Islet of Langerhans (tissue), 1 donor: ENCODE measurements around the gene RBM7.
A peak's percentile ranks its signal among the peaks of the same experiment; 100 is the strongest.

Experiments
- FAIRE-seq: peaks from one replicate; lab custom pipeline; 2011; peaks lifted over from hg19 to GRCh38; lab: Jason Lieb, UNC

The RBM7 gene

DNA sequence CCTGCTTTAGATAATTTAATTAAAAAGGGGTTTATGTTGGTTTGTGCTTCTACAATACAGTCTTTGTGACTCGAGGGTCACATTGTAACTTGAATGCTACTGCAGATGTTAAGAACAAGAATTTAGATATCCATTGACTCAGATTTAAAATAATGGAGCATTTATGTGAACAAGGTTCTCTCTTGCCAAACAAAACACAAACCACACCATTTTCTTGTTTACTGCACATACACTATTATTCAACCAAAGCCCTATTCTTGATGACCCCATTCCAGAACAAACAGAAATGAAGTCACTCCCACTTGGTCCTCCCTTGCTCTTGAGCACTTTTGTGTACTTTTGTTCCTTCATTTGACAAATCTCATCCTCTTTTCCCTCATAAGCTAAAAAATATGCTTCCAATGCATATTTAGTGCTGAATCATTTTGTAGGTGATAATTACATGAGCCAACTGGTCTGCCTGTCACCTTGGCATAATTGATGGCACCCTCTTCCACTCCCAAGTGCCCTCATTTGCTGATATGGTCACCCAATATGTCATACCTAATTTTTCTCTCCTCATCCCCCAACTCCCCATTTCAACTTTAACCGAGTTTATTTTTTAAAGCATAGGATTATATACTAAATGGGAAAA, 3.0 kb upstream of the RBM7 start:
- no peak for FAIRE-seq

DNA sequence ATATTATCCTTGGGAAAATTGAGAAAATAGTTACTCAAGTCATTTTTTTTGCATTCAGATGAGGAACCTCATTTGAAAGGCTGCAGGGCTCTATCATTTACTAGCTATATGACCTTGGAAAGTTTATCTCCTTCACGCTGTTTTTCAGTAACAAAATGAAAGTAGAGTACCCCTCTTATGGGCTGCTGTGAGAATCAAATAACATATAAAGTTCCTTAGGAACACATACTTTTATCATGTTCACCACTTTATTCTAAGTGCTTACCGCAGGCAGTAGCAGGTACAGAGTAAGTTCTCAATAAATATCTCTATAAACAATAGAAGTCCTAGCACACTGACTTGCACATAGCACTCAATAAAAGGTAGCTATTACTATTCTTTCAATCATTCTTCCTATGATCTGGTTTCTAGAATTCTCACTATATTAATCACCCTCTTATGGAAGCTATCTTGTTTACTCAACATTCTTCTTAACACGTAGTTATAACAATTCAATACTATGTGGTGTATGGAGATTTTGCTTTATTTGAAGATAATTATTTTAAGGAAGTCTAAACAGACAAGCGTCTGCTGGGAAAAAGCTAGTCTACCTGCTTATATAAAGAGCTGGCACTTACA, 2.1 kb upstream of the RBM7 start:
- FAIRE-seq: no peak

DNA sequence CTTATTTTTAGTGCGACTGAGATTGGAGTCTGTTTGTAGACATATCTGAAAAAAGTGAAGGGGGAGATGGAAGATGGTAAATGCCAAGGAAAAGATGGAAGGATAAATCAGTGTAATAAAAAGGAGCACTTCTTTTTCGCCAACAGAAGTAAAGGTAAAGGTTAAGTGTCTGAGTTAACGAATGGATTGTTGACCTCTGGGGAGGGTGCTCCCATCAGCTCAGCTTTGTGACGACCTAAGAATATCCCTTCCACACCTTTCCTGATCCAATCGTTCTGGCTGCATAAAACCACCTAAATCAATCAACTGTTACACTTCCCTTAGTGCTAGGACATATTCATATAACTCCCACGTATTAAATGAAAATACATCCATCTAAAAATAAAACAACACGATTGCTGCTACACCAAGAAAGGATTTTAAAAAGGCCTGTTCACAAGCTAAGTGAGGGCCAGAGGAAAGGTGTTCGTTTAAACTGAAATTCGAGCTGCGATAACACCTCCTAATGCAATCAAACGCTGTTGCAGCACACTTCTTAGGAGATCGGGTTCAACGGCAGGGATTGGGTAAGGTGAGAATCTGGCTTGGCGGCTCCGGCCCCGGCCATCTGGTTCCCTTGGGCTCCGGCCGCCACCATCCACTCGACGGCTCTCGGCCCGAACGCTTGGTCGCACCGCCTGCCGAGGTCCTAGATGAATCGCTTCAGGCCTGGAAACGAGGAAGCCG, 813 bp upstream of the RBM7 start:
- FAIRE-seq: peak; percentile 96

DNA sequence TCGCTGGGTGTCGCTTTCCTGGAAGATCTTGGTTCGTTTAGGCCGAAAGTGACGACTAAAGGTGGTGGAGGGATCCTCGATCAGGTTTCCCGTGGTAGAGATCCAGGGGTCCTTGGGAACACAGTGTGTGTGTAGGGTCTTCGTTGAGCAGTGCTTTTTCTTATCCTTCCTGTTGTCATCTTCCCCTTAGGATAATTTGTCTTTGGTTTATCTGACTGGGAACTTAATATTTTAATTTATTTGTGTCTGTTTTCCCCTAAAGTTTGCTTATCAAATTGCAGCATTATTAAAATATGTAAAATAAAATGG, 403 bp downstream of the RBM7 start:
- FAIRE-seq: no peak

DNA sequence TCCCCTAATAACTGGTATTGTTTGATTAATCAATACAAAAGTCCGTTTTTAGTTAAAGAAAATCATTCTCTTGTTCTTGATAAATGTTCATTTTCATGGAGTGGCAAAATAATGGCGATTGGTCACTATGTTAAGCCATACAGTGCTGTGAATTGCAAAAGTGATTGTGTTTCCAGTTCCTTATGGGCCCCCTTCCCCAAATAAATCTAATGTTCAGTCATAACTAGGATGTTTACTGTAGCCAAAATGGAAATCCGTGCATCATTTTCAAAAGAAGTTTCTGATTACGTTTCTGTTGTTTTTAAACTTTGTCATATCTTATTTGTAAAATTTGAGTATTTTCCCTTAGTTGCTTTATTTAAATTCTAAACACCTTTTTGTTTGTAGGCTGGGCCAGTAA, 845 bp downstream of the RBM7 start:
- FAIRE-seq: peak; percentile 91

DNA sequence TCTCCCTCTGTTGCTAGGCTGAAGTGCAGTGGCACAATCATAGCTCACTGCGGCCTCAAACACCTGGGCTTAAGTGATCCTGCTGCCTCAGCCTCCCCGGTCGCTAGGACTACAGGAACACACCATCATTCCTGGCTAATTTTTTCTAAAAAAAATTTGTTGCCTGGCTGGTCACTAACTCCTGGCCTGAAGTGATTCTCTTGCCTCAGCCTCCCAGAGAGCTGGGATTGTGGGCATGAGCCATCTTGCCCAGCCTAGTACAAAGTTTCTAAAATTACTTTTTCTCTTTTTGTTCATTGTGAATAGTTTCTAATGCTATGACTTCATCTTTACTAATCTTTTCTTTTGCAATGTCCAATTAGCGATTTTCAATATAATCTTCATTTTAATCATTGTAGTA, 12.5 kb downstream of the RBM7 start:
- peak; percentile 94 for FAIRE-seq

DNA sequence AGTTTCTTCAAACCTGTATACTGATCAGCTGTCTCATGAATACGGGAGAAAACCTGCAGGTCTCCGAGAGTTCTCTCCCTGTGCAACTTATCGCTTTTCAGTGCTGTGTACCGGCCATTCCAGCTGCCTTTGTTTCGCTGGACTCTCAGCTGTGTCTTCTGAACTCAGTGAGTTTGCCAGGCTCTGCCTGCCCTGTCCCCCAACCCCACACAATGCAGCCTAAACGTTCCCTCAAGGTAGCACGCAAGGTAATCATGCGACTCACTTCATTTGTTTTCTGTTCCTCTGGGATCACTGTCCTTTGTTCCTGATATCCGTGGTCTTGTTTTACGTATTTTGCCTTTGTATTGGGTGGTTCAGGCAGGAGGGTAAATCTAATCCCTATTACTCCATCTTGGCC, 13.5 kb downstream of the RBM7 start:
- FAIRE-seq: no peak

DNA sequence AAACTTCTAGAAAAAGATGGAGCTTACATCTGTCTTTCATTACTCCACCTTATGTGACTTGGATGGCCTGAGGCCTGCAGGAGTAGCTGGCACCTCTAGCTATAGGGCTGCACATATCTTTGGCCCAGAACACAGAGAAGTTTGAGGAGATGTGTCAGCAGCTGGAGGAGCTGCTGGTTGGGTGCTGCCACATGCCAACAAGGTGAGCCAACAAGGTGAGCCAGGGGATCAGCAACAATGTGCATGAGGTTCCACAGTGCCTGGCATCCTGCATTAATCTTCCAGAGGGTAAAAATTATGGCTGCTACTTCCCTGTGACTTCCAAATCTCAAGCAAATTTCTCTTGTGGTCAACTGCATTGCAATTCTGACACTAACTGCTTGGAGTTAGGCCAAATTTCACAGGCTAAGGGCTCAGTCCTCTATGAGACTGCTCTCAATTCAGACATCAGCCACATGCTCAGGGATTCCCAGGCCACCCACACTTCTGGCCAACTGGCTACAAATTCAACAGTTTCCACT, 16.0 kb downstream of the RBM7 start:
- FAIRE-seq: no peak

DNA sequence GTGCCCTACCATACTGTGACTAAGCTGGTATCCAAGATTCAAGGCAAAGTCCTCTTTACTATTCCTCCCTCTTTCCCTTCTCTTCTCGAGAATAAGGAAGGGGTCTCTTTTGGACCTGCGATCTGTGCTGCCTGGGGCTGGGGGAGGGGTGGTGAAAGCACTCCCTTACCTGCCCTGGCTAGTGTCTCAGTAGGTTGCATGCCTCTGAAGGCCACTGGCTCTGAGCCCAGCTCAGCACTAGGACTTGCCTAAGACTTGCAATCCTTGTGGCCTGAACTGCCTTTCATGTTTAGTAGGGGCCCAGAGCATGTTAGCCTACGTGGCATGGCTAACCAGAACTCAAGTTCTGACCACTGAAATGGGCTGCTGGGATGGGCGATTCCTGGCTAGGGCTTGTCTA, 25.8 kb downstream of the RBM7 start:
- FAIRE-seq: no peak

DNA sequence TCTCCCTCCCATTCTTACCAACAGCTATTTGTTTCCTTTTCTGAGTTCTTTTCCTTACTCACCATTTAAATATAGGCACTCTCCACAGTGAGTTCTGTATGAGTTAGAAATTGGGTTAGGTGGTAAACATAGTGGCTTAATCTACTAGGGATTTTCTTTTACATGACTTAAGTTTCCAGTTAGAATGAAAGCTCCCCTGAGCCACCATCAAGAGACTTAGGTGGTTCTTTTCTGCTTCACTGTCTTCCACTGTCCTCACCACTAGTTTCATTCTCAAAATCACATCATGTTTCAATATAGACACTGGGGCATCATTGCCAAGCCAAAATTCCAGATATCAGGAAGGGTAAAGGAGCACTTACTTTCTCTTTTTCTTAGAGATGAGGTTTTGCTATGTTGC, 29.8 kb downstream of the RBM7 start:
- FAIRE-seq: no peak

DNA sequence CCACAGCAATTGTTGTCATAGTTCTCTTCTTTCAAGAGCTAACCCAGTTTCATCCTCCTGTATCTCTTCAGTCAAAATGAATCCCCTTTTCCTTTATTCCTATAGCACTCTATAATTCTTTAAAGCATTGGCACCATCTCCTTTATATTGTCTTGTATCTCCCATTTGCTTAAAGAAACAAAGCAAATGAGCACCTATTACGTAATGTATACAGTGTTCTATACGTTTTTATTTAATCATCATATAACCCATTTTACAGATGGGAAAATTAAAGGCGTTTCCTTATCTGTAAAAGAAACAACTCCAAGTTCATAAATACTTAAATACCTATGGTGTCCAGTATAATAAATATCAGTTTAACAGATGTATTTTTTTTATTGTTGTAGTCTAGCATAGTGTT, 32.4 kb downstream of the RBM7 start:
- peak; percentile 55 for FAIRE-seq

DNA sequence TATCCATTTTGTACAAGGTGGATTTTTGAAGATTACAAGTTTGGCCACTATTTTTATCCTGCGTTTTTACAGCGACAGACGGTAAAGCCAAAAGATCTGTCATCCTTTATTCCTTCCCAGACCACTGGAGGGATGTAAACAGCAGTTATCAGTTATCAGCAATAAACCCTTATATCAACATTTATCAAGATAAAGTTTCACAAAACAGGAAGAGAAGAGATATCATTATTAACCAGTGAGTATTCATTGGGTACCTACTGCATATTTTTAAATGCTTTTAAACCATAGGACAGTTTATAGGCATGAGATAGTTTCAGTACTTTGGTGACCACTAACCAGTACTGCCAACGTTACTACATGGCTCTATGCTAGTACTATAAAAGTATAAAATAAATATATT, 32.9 kb downstream of the RBM7 start:
- FAIRE-seq: no peak

DNA sequence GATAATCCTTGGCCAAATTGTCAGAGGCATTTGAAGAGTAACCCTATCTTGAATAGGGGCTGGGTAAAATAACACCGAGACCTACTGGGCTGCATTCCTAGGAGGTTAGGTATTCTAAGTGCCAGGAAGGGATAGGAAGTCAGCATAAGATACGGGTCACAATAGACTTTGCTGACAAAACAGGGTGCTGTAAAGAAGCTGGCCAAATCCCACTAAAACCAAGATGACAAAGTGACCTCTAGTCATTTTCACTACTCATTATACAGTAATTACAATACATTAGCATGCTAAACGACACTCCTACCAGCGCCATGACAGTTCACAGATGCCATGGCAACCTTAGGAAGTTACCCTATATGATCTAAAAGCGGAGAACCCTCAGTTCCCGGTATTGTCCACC, 37.8 kb downstream of the RBM7 start:
- no peak for FAIRE-seq

DNA sequence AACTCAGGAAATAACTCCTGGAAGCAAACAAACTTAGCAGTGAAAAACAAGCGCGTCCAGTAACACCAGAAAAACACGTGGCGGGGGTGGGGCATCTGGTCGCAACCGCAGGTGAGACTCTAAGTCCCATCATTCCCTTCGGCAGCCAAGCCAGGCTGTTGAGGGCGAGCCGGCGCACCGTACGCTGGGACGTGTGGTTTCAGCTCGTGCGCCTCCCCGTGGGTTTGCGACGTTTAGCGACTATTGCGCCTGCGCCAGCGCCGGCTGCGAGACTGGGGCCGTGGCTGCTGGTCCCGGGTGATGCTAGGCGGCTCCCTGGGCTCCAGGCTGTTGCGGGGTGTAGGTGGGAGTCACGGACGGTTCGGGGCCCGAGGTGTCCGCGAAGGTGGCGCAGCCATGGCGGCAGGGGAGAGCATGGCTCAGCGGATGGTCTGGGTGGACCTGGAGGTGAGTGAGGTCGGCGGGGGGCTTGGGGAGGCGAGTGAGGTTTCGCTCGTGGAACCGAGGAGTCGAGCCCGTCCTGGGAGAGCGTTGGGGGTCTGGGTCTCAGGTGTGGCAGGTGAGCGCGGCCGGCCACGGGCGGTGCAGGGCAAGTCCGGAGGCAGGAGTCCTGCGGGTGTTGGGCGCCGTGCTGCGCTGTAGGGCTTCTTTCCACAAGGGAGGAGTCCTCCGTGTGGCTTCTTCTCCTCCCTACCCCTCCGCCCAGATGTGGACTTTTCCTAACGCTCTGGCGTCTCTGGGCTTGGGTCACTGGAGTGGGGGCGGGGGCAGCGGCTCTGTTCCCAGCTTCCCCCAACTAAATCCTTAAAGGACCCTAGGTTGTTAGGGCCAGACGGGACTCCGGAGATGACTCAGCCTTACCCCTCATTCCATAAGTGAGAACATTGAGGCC, 39.0 kb downstream of the RBM7 start, which contains the start of gene REXO2:
REXO2 (plus strand) TSS at position 239 of the 892 bp plus-strand sequence; CDS start at position 301, 62 bp downstream.
- no peak for FAIRE-seq

DNA sequence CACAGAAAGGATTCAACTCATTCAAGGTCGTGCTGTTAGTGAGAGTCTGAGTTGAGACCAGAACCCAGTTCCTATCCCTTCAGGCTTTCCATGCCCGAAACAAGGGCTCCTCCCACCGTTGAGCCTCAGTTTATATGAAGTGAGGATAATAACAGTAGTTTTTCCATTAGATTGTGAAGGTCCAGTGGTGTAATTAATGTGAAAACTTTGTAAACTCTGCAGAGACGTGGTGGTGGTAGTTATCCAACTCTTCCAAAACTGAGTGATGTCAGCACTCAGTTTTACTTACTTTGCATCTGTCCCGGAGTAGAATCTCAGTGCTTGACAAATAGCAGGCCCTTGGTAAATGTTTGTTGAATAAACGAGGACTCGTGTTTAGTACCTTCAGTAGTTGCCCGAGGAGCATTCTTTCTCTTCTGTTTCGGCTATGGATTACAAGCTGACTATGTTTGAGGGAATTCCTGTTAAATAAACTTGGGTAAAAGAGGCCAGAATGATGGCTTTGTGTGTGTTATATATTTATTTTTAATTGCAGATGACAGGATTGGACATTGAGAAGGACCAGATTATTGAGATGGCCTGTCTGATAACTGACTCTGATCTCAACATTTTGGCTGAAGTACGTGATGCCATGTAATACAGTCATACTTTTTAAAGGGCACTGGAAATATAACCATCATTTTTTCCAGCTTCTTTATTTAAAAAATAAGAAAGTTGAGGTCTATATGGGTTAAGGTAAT, 39.8 kb downstream of the RBM7 start:
- no peak for FAIRE-seq

DNA sequence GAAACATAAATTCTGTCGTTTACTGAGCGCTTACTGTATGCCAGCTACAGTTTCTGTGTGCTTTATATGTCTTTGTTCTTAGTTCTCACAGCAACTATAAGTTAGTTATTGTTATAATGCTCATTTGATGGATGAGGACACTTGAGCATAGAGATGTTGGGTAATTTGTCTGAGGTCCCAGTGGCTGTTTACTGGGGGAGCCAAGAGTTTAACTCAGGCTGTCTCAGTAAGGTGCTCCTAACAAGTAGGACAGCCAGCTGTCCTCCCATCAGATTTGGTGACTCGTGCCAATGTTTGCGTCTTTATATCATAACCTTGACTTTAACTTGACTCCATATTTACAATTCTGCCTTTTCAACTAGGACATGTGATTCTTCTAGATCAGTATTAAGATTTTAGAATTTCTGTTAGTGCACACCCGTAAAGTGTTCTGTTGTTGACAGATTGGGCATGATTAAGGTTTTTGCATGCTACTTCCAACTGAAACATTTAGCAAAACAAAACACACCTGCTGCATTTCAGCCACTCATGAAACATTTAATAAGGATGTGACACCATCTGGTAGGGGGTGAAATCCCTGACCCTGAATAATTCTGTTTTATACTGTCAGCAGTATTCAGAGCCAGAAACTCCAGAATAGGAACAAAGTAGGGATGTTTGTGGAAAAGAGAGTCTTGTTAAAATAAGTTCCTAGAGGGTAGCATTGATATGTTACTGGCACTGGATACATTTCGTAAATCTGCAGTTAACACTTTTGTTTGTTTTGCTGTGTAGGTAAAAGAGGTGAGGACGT, 40.7 kb downstream of the RBM7 start:
- FAIRE-seq: no peak

DNA sequence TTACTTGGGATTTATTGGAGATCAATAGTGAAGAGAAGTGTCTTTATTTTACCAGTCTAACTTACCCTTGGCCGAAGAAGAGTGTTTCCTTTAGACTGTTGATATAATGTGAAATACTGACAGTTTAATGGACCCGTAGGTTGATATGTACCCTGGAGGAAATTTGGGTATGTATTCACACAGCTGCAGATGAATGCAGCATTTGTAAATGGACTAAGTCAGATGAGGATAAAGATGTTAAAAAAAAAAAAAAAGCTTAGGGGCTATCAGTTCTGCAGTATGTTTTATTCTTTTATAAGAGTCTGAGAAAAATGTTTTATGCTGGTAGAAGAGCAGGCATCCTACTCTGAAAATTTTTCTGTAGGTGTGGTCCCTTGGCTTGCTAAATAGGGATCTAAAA, 41.5 kb downstream of the RBM7 start:
- no peak for FAIRE-seq

DNA sequence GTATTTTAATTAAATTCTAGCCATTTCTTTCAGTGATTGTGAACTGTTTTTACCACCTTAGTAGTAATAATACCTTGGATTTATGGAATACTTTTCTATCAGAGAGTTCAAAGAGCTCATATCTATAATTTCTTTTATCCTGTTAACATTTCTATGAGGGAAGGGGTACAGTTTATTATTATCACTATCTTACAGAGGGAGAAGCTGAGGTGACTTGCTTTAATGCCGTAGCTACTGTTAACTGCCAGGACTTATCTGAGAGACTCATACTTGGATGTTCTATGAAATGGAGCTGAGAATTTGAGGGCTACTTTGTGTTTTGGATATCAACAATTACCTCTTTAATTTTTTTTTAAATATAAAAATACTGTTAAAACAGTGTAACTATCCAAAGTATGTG, 42.1 kb downstream of the RBM7 start:
- no peak for FAIRE-seq

DNA sequence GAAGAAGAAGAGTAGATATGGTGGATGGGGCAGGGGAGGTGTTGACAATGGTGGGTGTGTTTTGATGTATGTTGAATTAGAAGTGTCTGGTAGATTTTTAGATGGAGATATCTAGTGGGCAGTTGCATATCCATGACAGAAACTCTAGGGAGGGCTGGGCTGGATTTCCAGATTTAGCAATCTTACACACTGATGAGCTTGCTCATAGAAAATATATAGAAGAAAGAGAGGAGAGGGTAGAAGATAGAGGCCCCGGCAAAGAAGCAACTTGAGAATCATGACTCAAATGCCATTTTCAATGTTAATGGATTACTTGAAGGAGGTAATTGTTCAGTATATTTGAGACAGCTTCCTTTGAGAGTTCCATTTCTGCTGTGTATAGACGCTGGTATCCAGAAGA, 47.0 kb downstream of the RBM7 start:
- no peak for FAIRE-seq

DNA sequence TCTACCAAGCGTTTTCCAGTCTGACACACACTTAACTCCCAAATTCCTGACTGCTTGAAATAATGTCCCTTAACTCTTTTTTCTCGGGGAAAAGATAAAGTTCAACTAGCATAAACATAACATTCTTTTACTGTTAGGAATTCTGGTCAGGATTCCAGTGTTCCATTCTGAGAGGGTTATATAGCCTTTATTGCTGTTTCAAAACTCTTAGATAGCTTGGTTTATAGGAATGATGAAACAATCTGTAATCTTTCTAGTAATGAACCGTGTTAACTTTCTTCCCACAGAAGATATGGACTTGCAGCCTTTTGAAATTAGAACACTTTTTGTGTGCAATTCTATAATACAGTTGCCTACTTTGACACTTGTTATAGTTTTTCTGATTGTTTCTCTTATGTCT, 47.4 kb downstream of the RBM7 start:
- FAIRE-seq: no peak
